Karpas-422 (cell line): ENCODE results near the gene LNX2. TPM values are rescaled to one million over a fixed set of nuclear protein-coding genes. Genes with fewer than 3 reads are reported as not detected.

Experiments used
- DNase-seq: peaks from one replicate; pipeline ENCODE4 v3.0.0-alpha.2; 2015
- H2AFZ ChIP-seq: fragments of 200-600 bp; sonication (generic); 2 replicates; pipeline ENCODE4 v1.6.1; 2014; ENCODE audit warnings: antibody characterized with exemption, low read length, mixed read lengths
- H3K27ac ChIP-seq: fragments of 200-600 bp; sonication (generic); 2 replicates; pipeline ENCODE4 v1.5.1; 2014; ENCODE audit warnings: mild to moderate bottlenecking, low read length, moderate library complexity
- H3K27me3 ChIP-seq: fragments of 200-600 bp; sonication (generic); 2 replicates; pipeline ENCODE4 v1.6.1; 2014; ENCODE audit warnings: low read length, mixed read lengths
- H3K36me3 ChIP-seq: fragments of 200-600 bp; sonication (generic); 2 replicates; pipeline ENCODE4 v1.6.1; 2014; ENCODE audit warnings: low read length, mixed read lengths; ENCODE audit not compliant: insufficient read depth
- H3K4me1 ChIP-seq: fragments of 200-600 bp; sonication (generic); 2 replicates; pipeline ENCODE4 v1.6.1; 2014; ENCODE audit warnings: mild to moderate bottlenecking, low read length, mixed read lengths
- H3K4me2 ChIP-seq: fragments of 200-600 bp; sonication (generic); 2 replicates; pipeline ENCODE4 v1.6.1; 2014; ENCODE audit warnings: low read length, low read depth, mild to moderate bottlenecking; ENCODE audit not compliant: poor library complexity, severe bottlenecking
- H3K4me3 ChIP-seq: fragments of 200-600 bp; sonication (generic); 2 replicates; pipeline ENCODE4 v1.5.1; 2014; ENCODE audit warnings: mild to moderate bottlenecking, antibody characterized with exemption, low read length, mixed read lengths
- H3K79me2 ChIP-seq: fragments of 200-600 bp; sonication (generic); 2 replicates; pipeline ENCODE4 v1.6.1; 2014; ENCODE audit warnings: mild to moderate bottlenecking, low read length, mixed read lengths
- H3K9ac ChIP-seq: fragments of 200-600 bp; sonication (generic); 2 replicates; pipeline ENCODE4 v1.6.0; 2014; ENCODE audit warnings: low read length
- H3K9me2 ChIP-seq: fragments of 200-600 bp; sonication (generic), shearing (Covaris generic); replicated peaks from 2 replicates; pipeline ENCODE4 v1.6.0; 2014; ENCODE audit warnings: mild to moderate bottlenecking, low read length, moderate library complexity; ENCODE audit not compliant: insufficient read depth
- H3K9me3 ChIP-seq: fragments of 300-700, 200-600 bp; sonication (generic); 2 replicates; pipeline ENCODE4 v1.6.1; 2014; ENCODE audit warnings: low read length, mixed read lengths
- H4K20me1 ChIP-seq: fragments of 200-600 bp; sonication (generic); 2 replicates; pipeline ENCODE4 v1.6.1; 2014; ENCODE audit warnings: mild to moderate bottlenecking, antibody characterized with exemption, low read length, low read depth; ENCODE audit not compliant: insufficient read depth
- total RNA-seq: library from RNA; depleted of rRNA; stranded (reverse); fragments of >200 nt; shearing (Covaris generic); gene quantifications from 2 replicates; pipeline ENCODE4 v1.2.3, GENCODE V29; 2014; ENCODE audit warnings: low replicate concordance

Gene LNX2
- total RNA-seq, 1 experiment from 2014 or later = 5.4 TPM

- H3K79me2 ChIP-seq = peaks cover 96% of the 10 kb centered on the region
- H4K20me1 ChIP-seq = no peaks in the 10 kb centered on the region
- no peak overlapping the region for H3K4me2 ChIP-seq
Measured at GRCh38 chr13:27643334-27644132, 23.2 kb upstream of the LNX2 start.

GRCh38 chr13:27641711-27642502, 21.6 kb upstream of the LNX2 start:
- Histone ChIP-seq H3K27me3 (no peaks in the 10 kb centered on the region), H3K9me2 (no peaks in the 10 kb centered on the region), H3K36me3 (peaks cover 33% of the 10 kb centered on the region), H3K79me2 (peaks cover 99% of the 10 kb centered on the region), H3K27ac (no peak overlapping the region), H3K9ac (no peak overlapping the region), H3K9me3 (no peaks in the 10 kb centered on the region), H3K4me2 (no peak overlapping the region), H3K4me3 (no peak overlapping the region), H2AFZ (no peak overlapping the region), H4K20me1 (no peaks in the 10 kb centered on the region), H3K4me1 (no peaks in the 10 kb centered on the region)
- DNase-seq = no peak

More at GRCh38 chr13:27643334-27644132, 23.2 kb upstream of the LNX2 start:
- Histone ChIP-seq H3K27me3 (no peaks in the 10 kb centered on the region), H3K9me2 (no peaks in the 10 kb centered on the region), H2AFZ (no peak overlapping the region), H3K4me3 (no peak overlapping the region), H3K4me1 (no peaks in the 10 kb centered on the region), H3K36me3 (peaks cover 42% of the 10 kb centered on the region), H3K9me3 (no peaks in the 10 kb centered on the region), H3K27ac (no peak overlapping the region), H3K9ac (no peak overlapping the region)
- no peak for DNase-seq

GRCh38 chr13:27639186-27639585, 18.9 kb upstream of the LNX2 start:
- H3K27ac ChIP-seq = no peak overlapping the region
- H3K27me3 ChIP-seq = no peaks in the 10 kb centered on the region
- DNase-seq = no peak
- no peaks in the 10 kb centered on the region for H3K4me1 ChIP-seq
- H3K4me2 ChIP-seq = no peak overlapping the region
- no peak overlapping the region for H3K9ac ChIP-seq
- no peaks in the 10 kb centered on the region for H4K20me1 ChIP-seq
- no peaks in the 10 kb centered on the region for H3K9me3 ChIP-seq
- H3K36me3 ChIP-seq = peaks cover 12% of the 10 kb centered on the region
- H3K4me3 ChIP-seq = no peak overlapping the region
- H3K9me2 ChIP-seq = no peaks in the 10 kb centered on the region
- no peak overlapping the region for H2AFZ ChIP-seq
- peaks cover 98% of the 10 kb centered on the region for H3K79me2 ChIP-seq

- peaks cover 98% of the 10 kb centered on the region for H3K79me2 ChIP-seq
- H2AFZ ChIP-seq = no peak overlapping the region
- no peak overlapping the region for H3K9ac ChIP-seq
- H3K4me3 ChIP-seq = no peak overlapping the region
- no peaks in the 10 kb centered on the region for H3K9me3 ChIP-seq
- no peaks in the 10 kb centered on the region for H3K9me2 ChIP-seq
- H3K4me2 ChIP-seq = no peak overlapping the region
- H4K20me1 ChIP-seq = no peaks in the 10 kb centered on the region
- no peaks in the 10 kb centered on the region for H3K4me1 ChIP-seq
- H3K27me3 ChIP-seq = no peaks in the 10 kb centered on the region
- no peak for DNase-seq
- no peak overlapping the region for H3K27ac ChIP-seq
- H3K36me3 ChIP-seq = peaks cover 13% of the 10 kb centered on the region
Measured at GRCh38 chr13:27638521-27638920, 18.2 kb upstream of the LNX2 start.

- Histone ChIP-seq H3K79me2 (peaks cover 98% of the 10 kb centered on the region), H3K27ac (no peak overlapping the region), H3K4me3 (no peak overlapping the region), H3K4me1 (no peaks in the 10 kb centered on the region), H3K27me3 (no peaks in the 10 kb centered on the region), H2AFZ (no peak overlapping the region), H3K9me2 (no peaks in the 10 kb centered on the region), H4K20me1 (no peaks in the 10 kb centered on the region; the same call in 1 of the 2 replicates), H3K4me2 (no peak overlapping the region), H3K9ac (no peak overlapping the region), H3K36me3 (peaks cover 16% of the 10 kb centered on the region), H3K9me3 (no peaks in the 10 kb centered on the region)
- no peak for DNase-seq
Measured at GRCh38 chr13:27638001-27638400, 17.7 kb upstream of the LNX2 start.

GRCh38 chr13:27637289-27637626, 16.9 kb upstream of the LNX2 start:
- peaks cover 97% of the 10 kb centered on the region for H3K79me2 ChIP-seq
- H3K9me3 ChIP-seq = no peaks in the 10 kb centered on the region
- H3K9ac ChIP-seq = no peak overlapping the region
- no peaks in the 10 kb centered on the region; the same call in 1 of the 2 replicates for H4K20me1 ChIP-seq
- no peak overlapping the region for H3K4me2 ChIP-seq
- no peak overlapping the region for H3K4me3 ChIP-seq
- peaks cover 19% of the 10 kb centered on the region for H3K36me3 ChIP-seq
- H2AFZ ChIP-seq = no peak overlapping the region
- no peaks in the 10 kb centered on the region for H3K27me3 ChIP-seq
- DNase-seq = no peak
- H3K27ac ChIP-seq = no peak overlapping the region
- H3K9me2 ChIP-seq = no peaks in the 10 kb centered on the region
- H3K4me1 ChIP-seq = no peaks in the 10 kb centered on the region

- Histone ChIP-seq H3K4me2 (no peak overlapping the region), H3K36me3 (peaks cover 24% of the 10 kb centered on the region), H4K20me1 (no peaks in the 10 kb centered on the region; the same call in 1 of the 2 replicates), H3K27ac (no peak overlapping the region), H3K9ac (no peak overlapping the region), H3K79me2 (peaks cover 97% of the 10 kb centered on the region), H2AFZ (no peak overlapping the region), H3K4me3 (no peak overlapping the region), H3K4me1 (no peaks in the 10 kb centered on the region), H3K27me3 (no peaks in the 10 kb centered on the region), H3K9me3 (no peaks in the 10 kb centered on the region), H3K9me2 (no peaks in the 10 kb centered on the region)
- no peak for DNase-seq
Measured at GRCh38 chr13:27636589-27637288, 16.4 kb upstream of the LNX2 start.

- H2AFZ ChIP-seq = no peak overlapping the region
- no peak for DNase-seq
- no peak overlapping the region for H3K4me2 ChIP-seq
- no peaks in the 10 kb centered on the region for H3K9me3 ChIP-seq
- H3K79me2 ChIP-seq = peaks cover 97% of the 10 kb centered on the region
- H3K27ac ChIP-seq = no peak overlapping the region
- no peak overlapping the region for H3K4me3 ChIP-seq
- H4K20me1 ChIP-seq = peaks cover 8% of the 10 kb centered on the region; the same call in 1 of the 2 replicates
- H3K36me3 ChIP-seq = peaks cover 25% of the 10 kb centered on the region
- H3K4me1 ChIP-seq = no peaks in the 10 kb centered on the region
- no peaks in the 10 kb centered on the region for H3K9me2 ChIP-seq
- no peak overlapping the region for H3K9ac ChIP-seq
- H3K27me3 ChIP-seq = no peaks in the 10 kb centered on the region
Measured at GRCh38 chr13:27635266-27635665, 14.9 kb upstream of the LNX2 start.
